GM21360 (cell line): ENCODE data around the gene HAAO.
"Not testable (repeated sequence)": the region's sequence is repeated elsewhere in the genome, so short reads cannot be mapped to it uniquely, and the experiment has no call there.

Source experiments
- ATAC-seq: cut with Tn5 transposase; IDR thresholded peaks from one replicate; pipeline ENCODE4 v1.9.1; 2021; ENCODE audit warnings: mild to moderate bottlenecking, moderate library complexity; ENCODE audit not compliant: unreplicated experiment

HAAO gene

GRCh38 chr2:42792583-42793333 is at the start of gene HAAO:
TSS of gene HAAO (minus strand) at chr2:42792583. CDS start at chr2:42792536, 47 bp downstream.
- no peak for ATAC-seq

GRCh38 chr2:42841344-42841743 is 49.0 kb upstream of the HAAO start:
- no peak for ATAC-seq

- no peak for ATAC-seq
Measured at GRCh38 chr2:42840760-42841159, 48.4 kb upstream of the HAAO start.

GRCh38 chr2:42839809-42840501 is 47.6 kb upstream of the HAAO start:
- ATAC-seq, result no peak

- no peak for ATAC-seq
Measured at GRCh38 chr2:42838133-42838532, 45.8 kb upstream of the HAAO start.

- no peak for ATAC-seq
Measured at GRCh38 chr2:42835577-42836371, 43.4 kb upstream of the HAAO start.

- ATAC-seq, result no peak
Measured at GRCh38 chr2:42834161-42834560, 41.8 kb upstream of the HAAO start.

GRCh38 chr2:42832289-42832634 is 39.9 kb upstream of the HAAO start:
- no peak for ATAC-seq

GRCh38 chr2:42831575-42832288 is 39.3 kb upstream of the HAAO start:
- not testable (repeated sequence) for ATAC-seq

GRCh38 chr2:42830922-42831574 is 38.7 kb upstream of the HAAO start:
- ATAC-seq, result no peak

- ATAC-seq, result no peak
Measured at GRCh38 chr2:42829671-42830440, 37.5 kb upstream of the HAAO start.

- peak; percentile 86 for ATAC-seq
Measured at GRCh38 chr2:42828487-42829425, 36.4 kb upstream of the HAAO start.

GRCh38 chr2:42827647-42828486 is 35.5 kb upstream of the HAAO start:
- ATAC-seq, result no peak

- no peak for ATAC-seq
Measured at GRCh38 chr2:42826231-42826630, 33.8 kb upstream of the HAAO start.

GRCh38 chr2:42824454-42824807 is 32.0 kb upstream of the HAAO start:
- no peak for ATAC-seq

GRCh38 chr2:42823744-42824453 is 31.5 kb upstream of the HAAO start:
- no peak for ATAC-seq

- no peak for ATAC-seq
Measured at GRCh38 chr2:42819160-42819559, 26.8 kb upstream of the HAAO start.
